ENCODE measurements around the gene CENPP.
"Not testable (repeated sequence)": the region's sequence is repeated elsewhere in the genome, so short reads cannot be mapped to it uniquely, and the experiment has no call there.

DNA sequence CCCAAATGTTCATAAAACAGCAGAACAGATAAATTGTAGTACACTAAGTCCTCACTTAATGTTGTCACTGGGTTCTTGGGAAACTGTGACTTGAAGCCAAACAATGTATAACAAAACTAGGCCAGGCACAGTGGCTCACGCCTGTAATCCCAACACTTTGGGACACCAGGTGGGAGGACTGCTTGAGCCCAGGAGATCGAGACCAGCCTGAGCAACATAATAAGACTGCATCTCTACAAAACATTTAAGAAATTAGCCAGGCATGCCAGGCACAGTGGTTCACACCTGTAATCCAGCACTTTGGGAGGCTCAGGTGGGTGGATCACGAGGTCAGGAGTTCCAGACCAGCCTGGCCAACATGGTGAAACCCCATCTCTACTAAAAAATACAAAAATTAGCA lies 298.2 kb downstream of the CENPP start:
- TF ChIP-seq, protein P1, sequence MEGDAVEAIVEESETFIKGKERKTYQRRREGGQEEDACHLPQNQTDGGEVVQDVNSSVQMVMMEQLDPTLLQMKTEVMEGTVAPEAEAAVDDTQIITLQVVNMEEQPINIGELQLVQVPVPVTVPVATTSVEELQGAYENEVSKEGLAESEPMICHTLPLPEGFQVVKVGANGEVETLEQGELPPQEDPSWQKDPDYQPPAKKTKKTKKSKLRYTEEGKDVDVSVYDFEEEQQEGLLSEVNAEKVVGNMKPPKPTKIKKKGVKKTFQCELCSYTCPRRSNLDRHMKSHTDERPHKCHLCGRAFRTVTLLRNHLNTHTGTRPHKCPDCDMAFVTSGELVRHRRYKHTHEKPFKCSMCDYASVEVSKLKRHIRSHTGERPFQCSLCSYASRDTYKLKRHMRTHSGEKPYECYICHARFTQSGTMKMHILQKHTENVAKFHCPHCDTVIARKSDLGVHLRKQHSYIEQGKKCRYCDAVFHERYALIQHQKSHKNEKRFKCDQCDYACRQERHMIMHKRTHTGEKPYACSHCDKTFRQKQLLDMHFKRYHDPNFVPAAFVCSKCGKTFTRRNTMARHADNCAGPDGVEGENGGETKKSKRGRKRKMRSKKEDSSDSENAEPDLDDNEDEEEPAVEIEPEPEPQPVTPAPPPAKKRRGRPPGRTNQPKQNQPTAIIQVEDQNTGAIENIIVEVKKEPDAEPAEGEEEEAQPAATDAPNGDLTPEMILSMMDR (IDR thresholded peaks at IDR 0.05; ENCODE audit: low read depth, low read length, missing input control), result not testable (repeated sequence)
- TF ChIP-seq EGR1 (IDR thresholded peaks at IDR 0.05; ENCODE audit: low read depth in 2 of 2), result not testable (repeated sequence)
